ENCODE data around the gene SIPA1L2.

DNA sequence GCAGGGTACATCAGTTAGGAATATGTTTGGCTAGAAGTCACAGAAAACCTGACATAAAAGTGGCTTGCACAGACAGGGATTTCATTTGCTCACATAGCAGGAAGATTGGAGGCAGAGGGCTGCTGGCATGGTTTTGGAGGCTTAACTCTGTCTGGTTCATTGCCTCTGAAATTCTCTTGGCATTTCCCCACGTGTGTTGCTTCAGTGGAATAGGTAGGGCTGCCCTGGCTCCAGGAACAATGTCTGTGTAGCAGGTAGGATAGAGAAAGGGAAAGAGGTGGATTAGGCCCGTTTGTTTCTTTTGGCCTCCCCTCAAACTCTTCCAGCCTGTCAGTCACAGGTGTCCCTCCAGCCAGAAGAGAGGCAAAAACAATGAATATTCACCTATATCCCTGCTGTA lies 20.5 kb upstream of the SIPA1L2 start:
- TF ChIP-seq, protein P1, sequence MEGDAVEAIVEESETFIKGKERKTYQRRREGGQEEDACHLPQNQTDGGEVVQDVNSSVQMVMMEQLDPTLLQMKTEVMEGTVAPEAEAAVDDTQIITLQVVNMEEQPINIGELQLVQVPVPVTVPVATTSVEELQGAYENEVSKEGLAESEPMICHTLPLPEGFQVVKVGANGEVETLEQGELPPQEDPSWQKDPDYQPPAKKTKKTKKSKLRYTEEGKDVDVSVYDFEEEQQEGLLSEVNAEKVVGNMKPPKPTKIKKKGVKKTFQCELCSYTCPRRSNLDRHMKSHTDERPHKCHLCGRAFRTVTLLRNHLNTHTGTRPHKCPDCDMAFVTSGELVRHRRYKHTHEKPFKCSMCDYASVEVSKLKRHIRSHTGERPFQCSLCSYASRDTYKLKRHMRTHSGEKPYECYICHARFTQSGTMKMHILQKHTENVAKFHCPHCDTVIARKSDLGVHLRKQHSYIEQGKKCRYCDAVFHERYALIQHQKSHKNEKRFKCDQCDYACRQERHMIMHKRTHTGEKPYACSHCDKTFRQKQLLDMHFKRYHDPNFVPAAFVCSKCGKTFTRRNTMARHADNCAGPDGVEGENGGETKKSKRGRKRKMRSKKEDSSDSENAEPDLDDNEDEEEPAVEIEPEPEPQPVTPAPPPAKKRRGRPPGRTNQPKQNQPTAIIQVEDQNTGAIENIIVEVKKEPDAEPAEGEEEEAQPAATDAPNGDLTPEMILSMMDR (conservative IDR thresholded peaks at IDR 0.05; ENCODE audit: low read depth in 2 of 2) = no peak
- TF ChIP-seq EZH2 (IDR thresholded peaks at IDR 0.05; ENCODE audit: low read depth, unreplicated experiment) (no peak), NANOG (IDR thresholded peaks at IDR 0.05; ENCODE audit: borderline replicate concordance) (no peak)

All from GM23338 (cell line).